Measurements from ENCODE around the gene ZNF414.

ZNF414 gene

GRCh38 chr19:8529369-8530006 lies 15.5 kb upstream of the ZNF414 start:
- no peak overlapping the region for H3K4me3 ChIP-seq (ENCODE audit: low read depth in 1 of 2, low read length in 1 of 2)
- peaks cover 100% of the 10 kb centered on the region for H3K36me3 ChIP-seq
- H3K27me3 ChIP-seq: no peaks in the 10 kb centered on the region
- peaks cover 29% of the 10 kb centered on the region for H3K9me3 ChIP-seq
- TF ChIP-seq CTCF (IDR thresholded peaks at IDR 0.05): no peak
- peak overlapping the region; percentile 21 for H3K27ac ChIP-seq
- H3K4me1 ChIP-seq (ENCODE audit: control insufficient read depth in 1 of 2, insufficient read depth in 1 of 2, low read depth in 1 of 2, low read length in 1 of 2): no peaks in the 10 kb centered on the region

- Histone ChIP-seq H3K27ac (peak overlapping the region; percentile 31), H3K36me3 (peaks cover 100% of the 10 kb centered on the region)
Observed at GRCh38 chr19:8528500-8528899, 14.5 kb upstream of the ZNF414 start.

GRCh38 chr19:8526345-8527091 lies 12.6 kb upstream of the ZNF414 start:
- H3K4me3 ChIP-seq (ENCODE audit: low read depth in 1 of 2, low read length in 1 of 2): no peak overlapping the region
- peaks cover 34% of the 10 kb centered on the region for H3K9me3 ChIP-seq
- H3K27ac ChIP-seq: peak overlapping the region; percentile 52
- no peaks in the 10 kb centered on the region for H3K27me3 ChIP-seq
- H3K4me1 ChIP-seq (ENCODE audit: control insufficient read depth in 1 of 2, insufficient read depth in 1 of 2, low read depth in 1 of 2, low read length in 1 of 2): no peaks in the 10 kb centered on the region
- peaks cover 100% of the 10 kb centered on the region for H3K36me3 ChIP-seq
- no peak for TF ChIP-seq CTCF (IDR thresholded peaks at IDR 0.05)

More at GRCh38 chr19:8528500-8528899, 14.5 kb upstream of the ZNF414 start:
- Histone ChIP-seq H3K4me1 (ENCODE audit: control insufficient read depth in 1 of 2, insufficient read depth in 1 of 2, low read depth in 1 of 2, low read length in 1 of 2) (no peaks in the 10 kb centered on the region), H3K9me3 (peaks cover 29% of the 10 kb centered on the region), H3K27me3 (no peaks in the 10 kb centered on the region), H3K4me3 (ENCODE audit: low read depth in 1 of 2, low read length in 1 of 2) (no peak overlapping the region)
- no peak for TF ChIP-seq CTCF (IDR thresholded peaks at IDR 0.05)

GRCh38 chr19:8525401-8525684 lies 11.4 kb upstream of the ZNF414 start:
- H3K9me3 ChIP-seq: peaks cover 34% of the 10 kb centered on the region
- H3K27ac ChIP-seq: peak overlapping the region; percentile 52
- no peaks in the 10 kb centered on the region for H3K27me3 ChIP-seq
- H3K36me3 ChIP-seq: peaks cover 100% of the 10 kb centered on the region
- no peak for TF ChIP-seq CTCF (IDR thresholded peaks at IDR 0.05)
- H3K4me3 ChIP-seq (ENCODE audit: low read depth in 1 of 2, low read length in 1 of 2): no peak overlapping the region
- H3K4me1 ChIP-seq (ENCODE audit: control insufficient read depth in 1 of 2, insufficient read depth in 1 of 2, low read depth in 1 of 2, low read length in 1 of 2): no peaks in the 10 kb centered on the region

GRCh38 chr19:8519388-8519787 lies 5.4 kb upstream of the ZNF414 start:
- TF ChIP-seq CTCF (IDR thresholded peaks at IDR 0.05): no peak
- peaks cover 50% of the 10 kb centered on the region in 2 experiments for H3K4me1 ChIP-seq (ENCODE audit: control insufficient read depth in 1 of 2, insufficient read depth in 1 of 2, low read depth in 1 of 2, low read length in 1 of 2)
- H3K9me3 ChIP-seq: peaks cover 5% of the 10 kb centered on the region
- peak overlapping the region; percentile 98 for H3K27ac ChIP-seq
- H3K27me3 ChIP-seq: no peaks in the 10 kb centered on the region
- peaks cover 53% of the 10 kb centered on the region for H3K36me3 ChIP-seq
- no peak overlapping the region for H3K4me3 ChIP-seq (ENCODE audit: low read depth in 1 of 2, low read length in 1 of 2)
